ENCODE measurements around the gene LY6G5C. TPM values are rescaled to one million over a fixed set of nuclear protein-coding genes. Genes with fewer than 3 reads are reported as not detected.

Gene LY6G5C, protein sequence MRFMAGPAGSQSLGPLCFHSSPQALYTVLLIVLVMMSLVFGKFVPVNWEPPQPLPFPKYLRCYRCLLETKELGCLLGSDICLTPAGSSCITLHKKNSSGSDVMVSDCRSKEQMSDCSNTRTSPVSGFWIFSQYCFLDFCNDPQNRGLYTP
- total RNA-seq = 1 to 10 TPM in 1 of 4 donors, under 1 TPM in 2, not detected in 1; 0.68 to 1.1 (median 0.99) TPM
- polyA plus RNA-seq = 1 to 10 TPM; 1.8 to 3.2 (median 2.7) TPM

DNA sequence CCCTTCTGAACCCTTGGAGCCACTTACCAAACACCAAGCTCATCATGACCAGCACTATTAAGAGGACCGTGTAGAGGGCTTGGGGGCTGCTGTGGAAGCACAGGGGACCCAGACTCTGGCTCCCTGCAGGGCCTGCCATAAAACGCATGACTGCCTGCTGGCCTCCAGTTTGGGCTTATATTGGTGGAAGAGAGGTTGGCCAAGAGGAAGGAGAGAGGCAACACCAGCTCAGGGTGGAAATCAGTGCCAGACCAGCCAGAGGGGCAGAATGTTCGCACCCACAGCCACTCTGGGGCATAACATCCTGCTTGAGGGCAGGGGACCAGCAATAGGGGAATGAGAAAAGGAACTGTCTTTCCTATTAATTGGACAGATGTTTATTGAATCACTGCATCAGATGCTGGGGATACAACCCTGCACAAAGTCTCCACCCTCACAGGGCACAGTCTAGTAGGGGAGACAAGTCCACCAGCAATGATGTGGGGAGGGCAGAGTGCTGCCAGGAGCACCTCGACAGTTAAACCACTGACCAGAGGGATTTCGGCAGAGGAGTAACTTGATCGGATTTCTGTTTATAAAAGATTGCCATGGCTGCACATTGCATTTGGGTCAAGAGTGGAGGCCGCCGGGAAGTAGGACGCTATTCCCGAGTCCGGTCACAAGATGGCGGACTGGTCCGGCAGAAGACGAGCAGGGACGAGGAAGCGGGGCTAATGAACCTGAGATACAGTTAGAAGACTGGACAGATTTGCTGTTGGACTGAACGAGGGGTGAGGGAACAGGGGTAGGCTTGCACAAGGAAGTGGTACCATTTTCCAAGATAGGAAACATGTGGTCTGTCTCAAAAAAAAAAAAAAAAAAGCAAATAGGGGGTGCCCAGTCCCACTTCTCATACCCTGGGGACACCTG, at the start of gene LY6G5C:
Gene LY6G5C (minus strand): TSS at position 842 of the 909 bp plus-strand sequence. CDS start 694 bp downstream, at position 148.
- TF ChIP-seq POLR2A (IDR thresholded peaks at IDR 0.05) (no peak), EP300 (IDR thresholded peaks at IDR 0.05) (no peak), POLR2AphosphoS5 (IDR thresholded peaks at IDR 0.05) (peak in 2 of 4 donors; percentile 13 to 41)
- TF ChIP-seq, protein P1, sequence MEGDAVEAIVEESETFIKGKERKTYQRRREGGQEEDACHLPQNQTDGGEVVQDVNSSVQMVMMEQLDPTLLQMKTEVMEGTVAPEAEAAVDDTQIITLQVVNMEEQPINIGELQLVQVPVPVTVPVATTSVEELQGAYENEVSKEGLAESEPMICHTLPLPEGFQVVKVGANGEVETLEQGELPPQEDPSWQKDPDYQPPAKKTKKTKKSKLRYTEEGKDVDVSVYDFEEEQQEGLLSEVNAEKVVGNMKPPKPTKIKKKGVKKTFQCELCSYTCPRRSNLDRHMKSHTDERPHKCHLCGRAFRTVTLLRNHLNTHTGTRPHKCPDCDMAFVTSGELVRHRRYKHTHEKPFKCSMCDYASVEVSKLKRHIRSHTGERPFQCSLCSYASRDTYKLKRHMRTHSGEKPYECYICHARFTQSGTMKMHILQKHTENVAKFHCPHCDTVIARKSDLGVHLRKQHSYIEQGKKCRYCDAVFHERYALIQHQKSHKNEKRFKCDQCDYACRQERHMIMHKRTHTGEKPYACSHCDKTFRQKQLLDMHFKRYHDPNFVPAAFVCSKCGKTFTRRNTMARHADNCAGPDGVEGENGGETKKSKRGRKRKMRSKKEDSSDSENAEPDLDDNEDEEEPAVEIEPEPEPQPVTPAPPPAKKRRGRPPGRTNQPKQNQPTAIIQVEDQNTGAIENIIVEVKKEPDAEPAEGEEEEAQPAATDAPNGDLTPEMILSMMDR (IDR thresholded peaks at IDR 0.05) = peak; percentile 37 to 68 (median 61)
- no peaks in the 10 kb centered on the region for H3K9me3 ChIP-seq
- DNase-seq = peak; percentile 95
- intact Hi-C loops (cut with DNase I) = loop anchor here (1.0 to 5.0 kb wide), 6 partner anchors 47 to 272 kb away; partner anchors contain the start of gene DDAH2
- H3K4me3 ChIP-seq = peak within 1 kb of the TSS; percentile 29 to 63 (median 53)
- H3K27me3 ChIP-seq = no peaks in the 10 kb centered on the region
- peaks cover 0 to 2% (median 0%) of the 10 kb centered on the region in 4 donors for H3K36me3 ChIP-seq
- WGBS, 2 donors = 13 to 15% methylated on average over 17 of the region's 17 CpGs
- H3K27ac ChIP-seq = peak within 1 kb of the TSS; percentile 66 to 83 (median 73)
- peaks cover 0 to 21% (median 13%) of the 10 kb centered on the region in 4 donors for H3K4me1 ChIP-seq

DNA sequence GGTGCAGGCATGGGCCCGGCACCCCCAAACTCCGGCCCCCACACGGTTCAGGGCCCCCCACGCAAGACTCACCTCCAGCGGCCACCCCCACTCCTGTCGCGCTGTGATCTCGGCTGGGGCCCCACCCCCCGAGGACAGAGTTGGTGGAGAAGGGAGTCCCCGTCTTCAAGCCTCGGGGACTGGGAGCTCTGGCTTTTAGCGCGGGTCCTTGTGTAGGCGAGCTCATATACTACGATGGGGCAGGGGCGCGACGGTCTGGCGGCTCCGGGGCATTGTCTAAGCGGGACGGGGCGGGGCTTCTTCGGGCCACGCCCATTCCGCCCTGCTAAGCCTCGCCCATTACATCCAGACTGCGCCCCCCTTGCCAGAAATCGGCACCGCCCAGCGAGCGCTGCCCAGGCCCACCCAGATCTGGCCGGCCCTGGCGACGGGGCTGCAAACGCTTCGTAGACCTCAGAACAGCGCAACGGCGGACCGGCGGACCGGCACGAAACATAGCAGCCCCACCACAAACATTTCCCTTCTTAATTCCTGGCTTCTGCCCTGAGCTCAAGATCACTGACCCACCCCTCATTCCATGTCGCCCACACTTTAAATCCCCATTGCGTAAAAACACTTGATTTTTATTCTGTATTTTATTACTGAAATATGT, 49.2 kb upstream of the LY6G5C start:
- peaks cover 0 to 45% (median 38%) of the 10 kb centered on the region in 4 donors for H3K4me1 ChIP-seq
- intact Hi-C loops (cut with DNase I) = loop anchor here (2.0 to 5.0 kb wide), 2 partner anchors 48 to 101 kb away; partner anchors contain the start of gene LY6G5C

DNA sequence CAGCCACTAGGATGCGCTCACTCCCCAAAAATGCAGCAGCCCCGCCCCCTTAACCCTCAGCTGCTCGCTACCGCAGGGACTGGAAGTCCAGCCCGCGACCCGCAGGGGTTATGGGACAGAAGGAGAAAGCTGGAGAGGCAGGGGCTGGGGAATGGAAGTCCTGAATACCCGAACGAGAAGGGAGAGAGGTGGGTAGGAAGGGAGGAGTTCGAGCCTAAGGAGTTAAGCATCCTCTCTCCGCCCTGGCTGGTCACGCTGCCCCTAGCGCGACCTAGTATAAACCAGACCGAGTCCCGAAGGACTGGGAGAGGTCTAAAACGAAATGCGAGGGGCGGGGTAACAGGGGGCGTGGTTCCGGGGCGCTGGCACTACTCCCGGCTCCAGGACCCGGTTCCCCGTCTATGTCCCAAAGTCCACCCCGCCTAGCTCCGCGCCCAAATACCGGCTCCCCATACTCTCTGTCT, 48.7 kb upstream of the LY6G5C start:
- Histone ChIP-seq H3K4me3 (peak overlapping the region; percentile 78 to 95 (median 84)), H3K27ac (peak overlapping the region; percentile 96 to 99 (median 98)), H3K9me3 (no peaks in the 10 kb centered on the region), H3K36me3 (peaks cover 32 to 59% (median 43%) of the 10 kb centered on the region in 4 donors), H3K27me3 (no peaks in the 10 kb centered on the region), H3K4me1 (peaks cover 0 to 39% (median 33%) of the 10 kb centered on the region in 4 donors)
- TF ChIP-seq, protein P1 (IDR thresholded peaks at IDR 0.05) = peak in 1 of 4 experiments; percentile 25
- no peak for TF ChIP-seq EP300 (IDR thresholded peaks at IDR 0.05)
- TF ChIP-seq POLR2A (IDR thresholded peaks at IDR 0.05) = peak; percentile 23 to 29
- TF ChIP-seq POLR2AphosphoS5 (IDR thresholded peaks at IDR 0.05) = peak; percentile 70 to 87 (median 72)
- DNase-seq = peak; percentile 97
- intact Hi-C loops (cut with DNase I) = loop anchor here (2.0 to 5.0 kb wide), 2 partner anchors 47 to 101 kb away; partner anchors contain the start of gene LY6G5C
- 0 to 1% methylated on average over 29 of the region's 29 CpGs for WGBS, 2 donors

More for the DNA sequence above, 49.2 kb upstream of the LY6G5C start:
- TF ChIP-seq POLR2A (IDR thresholded peaks at IDR 0.05) (peak; percentile 5 to 25), EP300 (IDR thresholded peaks at IDR 0.05) (no peak), POLR2AphosphoS5 (IDR thresholded peaks at IDR 0.05) (peak; percentile 76 to 89 (median 78))
- H3K27ac ChIP-seq = peak overlapping the region; percentile 96 to 99 (median 98)
- H3K9me3 ChIP-seq = no peaks in the 10 kb centered on the region
- peaks cover 32 to 59% (median 43%) of the 10 kb centered on the region in 4 donors for H3K36me3 ChIP-seq
- peak overlapping the region; percentile 78 to 95 (median 84) for H3K4me3 ChIP-seq
- 2 to 3% methylated on average over 46 of the region's 46 CpGs for WGBS, 2 donors
- no peaks in the 10 kb centered on the region for H3K27me3 ChIP-seq
- peak; percentile 97 for DNase-seq

DNA sequence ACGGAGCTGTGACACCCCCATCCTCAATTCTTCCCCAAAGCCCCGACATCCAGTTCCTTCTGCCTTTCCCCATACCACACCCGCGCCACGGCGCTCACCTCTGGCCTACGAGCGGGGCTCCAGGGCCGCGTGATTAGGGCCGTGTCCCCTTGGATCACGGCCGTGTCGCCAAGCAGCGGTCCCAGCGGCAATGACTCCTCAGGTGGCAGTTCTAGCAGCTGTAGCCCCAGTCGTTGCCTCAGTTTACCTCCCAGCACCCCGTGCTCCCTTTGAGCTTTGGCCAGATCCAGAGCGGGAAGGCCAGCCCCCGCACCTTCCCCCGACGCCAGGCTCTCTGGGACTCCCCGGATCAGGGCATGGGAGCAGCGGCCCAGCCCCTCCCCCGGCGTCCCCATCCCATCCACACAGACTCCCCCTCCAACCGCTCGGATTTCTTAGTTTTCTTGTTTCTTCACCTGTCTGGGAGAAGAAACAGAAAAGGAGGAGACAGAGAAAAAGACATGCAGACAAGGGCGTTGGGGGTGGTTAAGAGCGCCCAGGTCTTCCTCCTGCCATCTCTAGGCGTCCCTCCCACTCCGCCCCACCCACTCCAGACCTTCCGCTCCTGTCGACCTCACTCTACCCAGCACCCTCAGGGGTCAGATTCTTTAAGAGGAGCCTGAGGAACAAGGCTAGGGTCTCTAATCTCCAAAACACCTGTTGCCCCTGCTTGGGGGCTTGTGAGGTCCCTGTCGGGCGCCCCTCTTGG, 48.1 kb upstream of the LY6G5C start, which contains the start of gene DDAH2:
Gene DDAH2 (minus strand): TSS at position 533 of the 748 bp plus-strand sequence. CDS start 138 bp downstream, at position 395.
- Histone ChIP-seq H3K27ac (peak within 1 kb of the TSS; percentile 96 to 99 (median 98)), H3K4me3 (peak within 1 kb of the TSS; percentile 78 to 95 (median 84)), H3K9me3 (no peaks in the 10 kb centered on the region), H3K36me3 (peaks cover 32 to 56% (median 43%) of the 10 kb centered on the region in 4 donors), H3K27me3 (no peaks in the 10 kb centered on the region), H3K4me1 (peaks cover 0 to 33% (median 27%) of the 10 kb centered on the region in 4 donors)
- WGBS, 2 donors = 23 to 27% methylated on average over 36 of the region's 36 CpGs
- intact Hi-C loops (cut with DNase I) = loop anchor here (1.0 to 5.0 kb wide), 3 partner anchors 26 to 102 kb away; partner anchors contain the start of genes ABHD16A and LY6G5C
- TF ChIP-seq, protein P1 (IDR thresholded peaks at IDR 0.05) = peak in 2 of 4 experiments; percentile 41 to 57
- TF ChIP-seq POLR2AphosphoS5 (IDR thresholded peaks at IDR 0.05) (no peak), POLR2A (IDR thresholded peaks at IDR 0.05) (no peak)
- DNase-seq = no peak

Measured in sigmoid colon (tissue), 7 donors.